Kidney epithelial cell (primary cell): ENCODE data around the gene TGM5. TPM values are rescaled to one million over a fixed set of nuclear protein-coding genes. Genes with fewer than 3 reads are reported as not detected.

ENCODE experiments used
- DNase-seq: peaks from one replicate; pipeline ENCODE4 v3.0.0-alpha.2; 2010; ENCODE audit warnings: low read depth
- H3K27me3 ChIP-seq: 2 replicates; pipeline ENCODE4 v1.6.0; 2011; ENCODE audit warnings: low read length; ENCODE audit not compliant: control insufficient read depth, insufficient read depth
- H3K36me3 ChIP-seq: 2 replicates; pipeline ENCODE4 v1.5.1; 2011; ENCODE audit warnings: low read length; ENCODE audit not compliant: control insufficient read depth, insufficient read depth
- H3K4me3 ChIP-seq: 2 replicates; pipeline ENCODE4 v1.5.1; 2011; ENCODE audit warnings: low read depth, mild to moderate bottlenecking, control low read depth, low read length
- CTCF ChIP-seq: IDR thresholded peaks from 2 replicates; pipeline ENCODE4 v1.5.1; 2011; ENCODE audit warnings: mild to moderate bottlenecking, moderate library complexity, low read length, control low read depth, inconsistent platforms; ENCODE audit not compliant: insufficient read depth, poor library complexity, severe bottlenecking
- total RNA-seq: library from RNA; depleted of rRNA; stranded (reverse); fragments of >200 nt; gene quantifications from 2 replicates; pipeline ENCODE4 v1.2.3, GENCODE V29; 2015

Gene TGM5
- total RNA-seq, 1 donor from 2014 or later = not detected

- Histone ChIP-seq H3K4me3 (peak within 1 kb of the TSS; percentile 77), H3K27me3 (no peaks in the 10 kb centered on the region), H3K36me3 (no peaks in the 10 kb centered on the region)
- TF ChIP-seq CTCF = peak; percentile 23
- DNase-seq = no peak
These were observed 81.3 kb downstream of the TGM5 start, which contains the start of gene CCNDBP1 for GRCh38 chr15:43185157-43186002. Gene CCNDBP1, plus strand, starts transcription at chr15:43185403. Its CDS starts 96 bp downstream, at chr15:43185499.

- TF ChIP-seq CTCF = no peak
These were observed 82.2 kb downstream of the TGM5 start for GRCh38 chr15:43184407-43185124.

GRCh38 chr15:43183270-43183669 lies 83.5 kb downstream of the TGM5 start:
- TF ChIP-seq CTCF = no peak
- no peaks in the 10 kb centered on the region for H3K27me3 ChIP-seq
- DNase-seq = no peak
- no peaks in the 10 kb centered on the region for H3K36me3 ChIP-seq
- no peak overlapping the region for H3K4me3 ChIP-seq

More at GRCh38 chr15:43184407-43185124, 82.2 kb downstream of the TGM5 start:
- H3K36me3 ChIP-seq = no peaks in the 10 kb centered on the region
- no peaks in the 10 kb centered on the region for H3K27me3 ChIP-seq
- no peak for DNase-seq
- H3K4me3 ChIP-seq = peak overlapping the region; percentile 77

Other genes starting within 250 kb of the TGM5 start
- 16.9 and 19.0 TPM in 2 replicates for gene UBR1, start 160.9 kb downstream of the TGM5 start, total RNA-seq
- gene TMEM62, start 133.3 kb downstream of the TGM5 start, total RNA-seq = 22.3 and 23.6 TPM in 2 replicates
- gene CCNDBP1, start 81.5 kb downstream of the TGM5 start, total RNA-seq = 55.1 and 61.8 TPM in 2 replicates
- not detected in 2 replicates for gene EPB42, start 45.9 kb downstream of the TGM5 start, total RNA-seq
- gene TGM7, start 35.3 kb upstream of the TGM5 start, total RNA-seq = not detected in 2 replicates
- gene LCMT2, start 63.6 kb upstream of the TGM5 start, total RNA-seq = 7.8 and 9.2 TPM in 2 replicates
- gene ZSCAN29, start 104.1 kb upstream of the TGM5 start, total RNA-seq = 29.5 and 38.5 TPM in 2 replicates
- gene TUBGCP4, start 104.2 kb upstream of the TGM5 start, total RNA-seq = 8.9 and 12.8 TPM in 2 replicates
- gene TP53BP1, start 226.2 kb upstream of the TGM5 start, total RNA-seq = 34.8 and 46.8 TPM in 2 replicates